ENCODE measurements around the gene HMGCL.

HMGCL gene

DNA sequence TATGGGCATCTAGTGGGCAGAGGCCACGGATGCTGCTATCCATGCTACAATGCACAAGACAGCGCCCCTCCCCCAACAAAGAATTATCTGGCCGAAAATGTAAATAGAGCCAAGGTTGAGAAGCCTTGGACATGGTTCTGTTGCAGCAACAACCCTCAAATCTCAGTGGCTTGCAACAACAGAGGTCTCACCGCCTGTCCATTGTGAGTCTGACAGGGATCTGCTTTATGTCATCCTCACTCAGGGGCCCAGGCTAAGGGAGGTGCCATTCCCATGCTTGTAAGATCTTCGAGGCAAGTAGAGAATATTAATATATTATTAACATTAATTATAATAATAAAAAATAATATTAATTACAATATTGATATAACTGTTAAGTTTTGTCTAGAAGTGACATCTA lies 56.5 kb downstream of the HMGCL start:
- no peak for DNase-seq (ENCODE audit: low spot score)
- no peak overlapping the region for H3K4me3 ChIP-seq
- H3K27ac ChIP-seq, result no peak overlapping the region
- TF ChIP-seq, protein P1, sequence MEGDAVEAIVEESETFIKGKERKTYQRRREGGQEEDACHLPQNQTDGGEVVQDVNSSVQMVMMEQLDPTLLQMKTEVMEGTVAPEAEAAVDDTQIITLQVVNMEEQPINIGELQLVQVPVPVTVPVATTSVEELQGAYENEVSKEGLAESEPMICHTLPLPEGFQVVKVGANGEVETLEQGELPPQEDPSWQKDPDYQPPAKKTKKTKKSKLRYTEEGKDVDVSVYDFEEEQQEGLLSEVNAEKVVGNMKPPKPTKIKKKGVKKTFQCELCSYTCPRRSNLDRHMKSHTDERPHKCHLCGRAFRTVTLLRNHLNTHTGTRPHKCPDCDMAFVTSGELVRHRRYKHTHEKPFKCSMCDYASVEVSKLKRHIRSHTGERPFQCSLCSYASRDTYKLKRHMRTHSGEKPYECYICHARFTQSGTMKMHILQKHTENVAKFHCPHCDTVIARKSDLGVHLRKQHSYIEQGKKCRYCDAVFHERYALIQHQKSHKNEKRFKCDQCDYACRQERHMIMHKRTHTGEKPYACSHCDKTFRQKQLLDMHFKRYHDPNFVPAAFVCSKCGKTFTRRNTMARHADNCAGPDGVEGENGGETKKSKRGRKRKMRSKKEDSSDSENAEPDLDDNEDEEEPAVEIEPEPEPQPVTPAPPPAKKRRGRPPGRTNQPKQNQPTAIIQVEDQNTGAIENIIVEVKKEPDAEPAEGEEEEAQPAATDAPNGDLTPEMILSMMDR (IDR thresholded peaks at IDR 0.05), result no peak

- TF ChIP-seq, protein P1 (IDR thresholded peaks at IDR 0.05), result no peak
- Histone ChIP-seq H3K27ac (no peak overlapping the region), H3K4me3 (no peak overlapping the region)
- DNase-seq (ENCODE audit: low spot score), result no peak
These were observed 62.1 kb downstream of the HMGCL start for GRCh38 chr1:23763041-23763577.

DNA sequence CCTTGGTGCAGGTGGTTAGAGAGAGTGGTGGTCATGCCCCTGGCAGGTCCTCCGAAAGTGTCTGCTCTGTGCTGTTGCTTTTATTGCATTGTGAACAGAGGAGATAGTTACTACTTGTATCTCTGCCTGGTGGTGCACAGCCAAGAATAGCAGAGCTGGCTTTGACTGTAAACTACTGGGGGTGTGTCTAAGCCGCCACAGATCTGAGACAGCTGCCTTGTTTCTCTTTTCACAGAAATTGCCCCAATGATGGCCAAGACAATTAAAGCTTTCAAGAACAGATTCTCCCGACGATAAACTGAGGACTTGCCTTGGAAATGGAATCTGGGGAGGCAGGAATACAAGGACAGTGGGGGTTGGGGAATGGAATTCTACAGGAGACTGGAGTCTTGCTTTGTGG lies 66.0 kb downstream of the HMGCL start:
- DNase-seq (ENCODE audit: low spot score), result no peak
- Histone ChIP-seq H3K4me3 (no peak overlapping the region), H3K27ac (no peak overlapping the region)
- TF ChIP-seq, protein P1 (IDR thresholded peaks at IDR 0.05), result no peak

DNA sequence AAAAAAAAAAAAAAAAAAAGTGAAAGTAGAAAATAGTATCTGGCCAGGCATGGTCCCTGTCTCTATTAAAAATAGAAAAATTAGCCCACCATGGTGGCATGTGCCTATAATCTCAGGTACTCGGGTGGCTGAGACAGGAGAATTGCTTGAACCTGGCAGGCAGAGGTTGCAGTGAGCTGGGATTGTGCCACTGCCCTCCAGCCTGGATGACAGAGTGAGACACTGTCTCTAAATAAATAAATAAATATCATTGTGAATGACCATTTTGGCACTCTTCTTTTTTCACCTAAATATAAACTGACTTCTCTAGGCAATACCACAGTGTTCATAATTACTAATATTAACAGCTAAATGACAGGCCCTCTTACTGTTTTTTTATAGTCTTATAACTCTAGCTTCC lies 67.4 kb downstream of the HMGCL start:
- TF ChIP-seq, protein P1 (IDR thresholded peaks at IDR 0.05), result no peak
- Histone ChIP-seq H3K4me3 (no peak overlapping the region), H3K27ac (no peak overlapping the region)
- no peak for DNase-seq (ENCODE audit: low spot score)

- TF ChIP-seq, protein P1 (IDR thresholded peaks at IDR 0.05), result no peak
- no peak overlapping the region for H3K4me3 ChIP-seq
- no peak overlapping the region for H3K27ac ChIP-seq
- DNase-seq (ENCODE audit: low spot score), result no peak
These were observed 68.6 kb downstream of the HMGCL start for GRCh38 chr1:23756676-23757075.

DNA sequence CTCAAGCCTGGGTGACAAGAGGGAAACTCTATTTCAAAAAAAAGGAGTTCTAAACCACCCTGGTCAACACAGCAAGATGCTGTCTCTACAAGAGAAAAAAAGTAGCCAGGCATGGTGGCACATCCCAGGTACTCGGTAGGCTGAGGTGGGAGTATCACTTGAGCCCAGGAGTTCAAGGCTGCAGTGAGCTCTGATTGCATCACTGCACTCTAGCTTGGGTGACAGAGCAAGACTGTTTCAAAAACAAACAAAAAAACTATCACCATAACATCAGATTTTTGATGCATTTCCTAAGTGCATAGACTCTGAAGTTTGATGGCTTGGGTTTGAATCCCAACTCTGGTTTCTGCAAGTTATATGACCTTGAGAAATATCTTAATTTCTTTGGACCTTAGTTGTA lies 72.3 kb downstream of the HMGCL start:
- DNase-seq (ENCODE audit: low spot score), result no peak
- no peak overlapping the region for H3K27ac ChIP-seq
- no peak overlapping the region for H3K4me3 ChIP-seq
- TF ChIP-seq, protein P1 (IDR thresholded peaks at IDR 0.05), result no peak
